Endodermal cell (in vitro differentiated cells): ENCODE data around the gene C17orf114.

Experiments used
- DNase-seq: peaks from one replicate; pipeline ENCODE4 v3.0.0-alpha.2; 2017
- H3K27ac ChIP-seq: 2 replicates; pipeline ENCODE4 v1.5.1; 2013; ENCODE audit warnings: mild to moderate bottlenecking, low read depth, low read length, moderate library complexity
- H3K27me3 ChIP-seq: 2 replicates; pipeline ENCODE4 v1.6.1; 2013; ENCODE audit warnings: mild to moderate bottlenecking, low read length, moderate library complexity; ENCODE audit not compliant: insufficient read depth, control insufficient read depth, poor library complexity, severe bottlenecking
- H3K36me3 ChIP-seq: 2 replicates; pipeline ENCODE4 v1.7.0; 2013; ENCODE audit warnings: mild to moderate bottlenecking, low read length, moderate library complexity; ENCODE audit not compliant: control insufficient read depth, insufficient read depth
- H3K4me1 ChIP-seq: one replicate; pipeline ENCODE4 v1.7.0; 2013; ENCODE audit warnings: low read length; ENCODE audit not compliant: control insufficient read depth, insufficient read depth
- H3K4me3 ChIP-seq: 2 replicates; pipeline ENCODE4 v1.5.1; 2013; ENCODE audit warnings: mild to moderate bottlenecking, low read length, moderate library complexity
- H3K9ac ChIP-seq: 2 replicates; pipeline ENCODE4 v1.6.1; 2013; ENCODE audit warnings: mild to moderate bottlenecking, low read length, moderate library complexity; ENCODE audit not compliant: poor library complexity, severe bottlenecking; ENCODE audit errors: extremely low read depth
- H3K9me3 ChIP-seq: 2 replicates; pipeline ENCODE4 v1.6.1; 2013; ENCODE audit warnings: mild to moderate bottlenecking, low read length, moderate library complexity; ENCODE audit not compliant: control insufficient read depth
- H3K27ac Mint-ChIP-seq: 2 replicates; pipeline ENCODE4 v1.8.0; 2020; ENCODE audit warnings: mixed read lengths
- H3K27me3 Mint-ChIP-seq: 2 replicates; pipeline ENCODE4 v1.8.0; 2021; ENCODE audit warnings: mild to moderate bottlenecking, mixed read lengths; ENCODE audit not compliant: insufficient read depth
- H3K36me3 Mint-ChIP-seq: 2 replicates; pipeline ENCODE4 v1.8.0; 2020; ENCODE audit warnings: low read depth, mixed read lengths
- H3K4me1 Mint-ChIP-seq: 2 replicates; pipeline ENCODE4 v1.8.0; 2020; ENCODE audit warnings: mixed read lengths
- H3K4me3 Mint-ChIP-seq: 2 replicates; pipeline ENCODE4 v1.8.0; 2020; ENCODE audit warnings: mild to moderate bottlenecking, moderate library complexity, mixed read lengths
- H3K9me3 Mint-ChIP-seq: 2 replicates; pipeline ENCODE4 v1.8.0; 2020; ENCODE audit warnings: mild to moderate bottlenecking, mixed read lengths
- WGBS, 2 experiments: methylation state at CpG; one replicate each; pipeline versions ENCODE4 v1.1.5 to v1.1.7; 2013; ENCODE audit warnings: missing lambda C conversion rate in 2 of 2, mixed read lengths in 1 of 2; ENCODE audit not compliant: insufficient coverage in 1 of 2, insufficient read length in 1 of 2; 5-methylcytosine and 5-hydroxymethylcytosine counted together
- TF ChIP-seq, protein P1 (sequence below): fragments of 200-600 bp; sonication (generic); conservative IDR thresholded peaks from 2 replicates; pipeline ENCODE4 v1.5.0; 2021; ENCODE audit warnings: antibody characterized with exemption, mild to moderate bottlenecking

The C17orf114 gene

DNA sequence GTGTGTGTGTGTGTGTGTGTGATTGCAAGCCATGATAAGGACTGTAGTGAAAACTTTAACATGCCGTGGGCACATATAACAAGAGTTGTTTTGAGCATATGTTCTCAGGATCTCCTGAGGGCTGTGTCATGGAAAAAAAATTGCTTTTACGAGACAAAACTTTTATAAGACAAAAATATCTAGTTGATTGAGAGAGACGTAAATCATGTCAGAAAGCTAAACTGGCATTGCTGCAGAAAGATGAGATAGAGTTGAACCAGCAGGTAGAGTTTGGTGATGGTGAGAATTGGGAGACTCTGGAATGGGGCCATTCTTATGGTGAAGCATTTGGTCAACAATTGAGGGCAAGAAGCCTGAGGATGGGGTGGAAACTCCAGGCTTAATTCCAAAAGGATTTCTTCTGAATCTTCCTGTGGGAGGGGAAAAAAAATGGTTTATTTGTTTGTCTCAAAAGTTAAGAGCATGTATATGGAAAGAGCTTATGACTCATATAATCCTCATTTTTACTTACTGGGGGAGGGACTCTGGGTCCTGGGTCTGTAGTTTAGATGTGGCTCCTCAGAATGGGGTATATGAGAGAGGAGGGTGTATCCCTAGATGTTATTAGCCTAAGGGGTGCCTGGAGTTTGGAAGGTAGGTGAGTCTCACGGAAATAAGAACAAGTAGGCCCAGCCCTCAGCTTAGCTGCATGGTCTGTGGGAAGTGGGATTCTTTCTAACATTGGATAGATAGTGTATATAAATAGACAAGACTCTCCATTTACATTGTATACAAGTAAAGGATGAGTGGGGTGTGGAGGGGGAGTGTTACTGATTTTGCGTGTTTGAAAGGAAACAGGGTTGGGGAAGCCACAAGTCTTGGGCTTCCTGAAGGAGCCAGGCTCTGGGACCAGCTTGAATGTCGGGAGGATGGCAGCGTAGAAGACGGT is 38.1 kb upstream of the C17orf114 start:
- Histone ChIP-seq H3K9me3 (no peaks in the 10 kb centered on the region), H3K4me3 (no peak overlapping the region), H3K9ac (no peak overlapping the region), H3K4me1 (peaks cover 16% of the 10 kb centered on the region), H3K27me3 (no peaks in the 10 kb centered on the region), H3K36me3 (no peaks in the 10 kb centered on the region), H3K27ac (no peak overlapping the region)
- Mint-ChIP-seq H3K27me3 (no peaks in the 10 kb centered on the region), H3K4me3 (no peak overlapping the region), H3K9me3 (no peaks in the 10 kb centered on the region), H3K4me1 (peaks cover 37% of the 10 kb centered on the region), H3K27ac (no peak overlapping the region), H3K36me3 (peaks cover 3% of the 10 kb centered on the region)
- no peak for DNase-seq
- WGBS, 2 experiments, result 94 to 97% methylated on average over 6 to 8 of the region's 8 CpGs
- TF ChIP-seq, protein P1, sequence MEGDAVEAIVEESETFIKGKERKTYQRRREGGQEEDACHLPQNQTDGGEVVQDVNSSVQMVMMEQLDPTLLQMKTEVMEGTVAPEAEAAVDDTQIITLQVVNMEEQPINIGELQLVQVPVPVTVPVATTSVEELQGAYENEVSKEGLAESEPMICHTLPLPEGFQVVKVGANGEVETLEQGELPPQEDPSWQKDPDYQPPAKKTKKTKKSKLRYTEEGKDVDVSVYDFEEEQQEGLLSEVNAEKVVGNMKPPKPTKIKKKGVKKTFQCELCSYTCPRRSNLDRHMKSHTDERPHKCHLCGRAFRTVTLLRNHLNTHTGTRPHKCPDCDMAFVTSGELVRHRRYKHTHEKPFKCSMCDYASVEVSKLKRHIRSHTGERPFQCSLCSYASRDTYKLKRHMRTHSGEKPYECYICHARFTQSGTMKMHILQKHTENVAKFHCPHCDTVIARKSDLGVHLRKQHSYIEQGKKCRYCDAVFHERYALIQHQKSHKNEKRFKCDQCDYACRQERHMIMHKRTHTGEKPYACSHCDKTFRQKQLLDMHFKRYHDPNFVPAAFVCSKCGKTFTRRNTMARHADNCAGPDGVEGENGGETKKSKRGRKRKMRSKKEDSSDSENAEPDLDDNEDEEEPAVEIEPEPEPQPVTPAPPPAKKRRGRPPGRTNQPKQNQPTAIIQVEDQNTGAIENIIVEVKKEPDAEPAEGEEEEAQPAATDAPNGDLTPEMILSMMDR, result no peak

DNA sequence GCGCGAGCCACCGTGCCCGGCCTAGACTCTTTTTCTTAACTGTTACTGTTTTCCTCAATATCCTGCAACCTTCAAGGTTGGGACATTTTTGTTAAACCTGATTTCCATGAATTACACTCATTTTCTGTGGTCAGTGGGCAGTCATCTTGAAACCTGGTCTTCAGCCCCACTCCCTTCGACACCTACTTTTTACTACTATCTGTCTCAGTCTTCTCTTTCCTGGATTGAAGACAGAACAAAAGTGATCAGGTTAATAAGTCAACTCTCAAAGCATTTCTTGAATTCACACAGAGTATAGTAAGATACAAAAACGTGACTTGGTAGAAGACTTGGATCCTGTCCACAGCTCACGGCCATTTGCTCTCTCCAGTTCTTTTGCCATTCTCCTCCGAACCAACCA is 37.1 kb upstream of the C17orf114 start:
- Histone ChIP-seq H3K9ac (no peak overlapping the region), H3K9me3 (no peaks in the 10 kb centered on the region), H3K27ac (no peak overlapping the region), H3K36me3 (no peaks in the 10 kb centered on the region), H3K4me1 (peaks cover 16% of the 10 kb centered on the region), H3K27me3 (no peaks in the 10 kb centered on the region), H3K4me3 (no peak overlapping the region)
- DNase-seq, result no peak
- Mint-ChIP-seq H3K4me1 (peaks cover 46% of the 10 kb centered on the region), H3K27ac (no peak overlapping the region), H3K36me3 (peaks cover 3% of the 10 kb centered on the region), H3K27me3 (no peaks in the 10 kb centered on the region), H3K4me3 (no peak overlapping the region), H3K9me3 (no peaks in the 10 kb centered on the region)
- TF ChIP-seq, protein P1, result no peak
- WGBS, 2 experiments, result 96 to 97% methylated on average over 6 to 8 of the region's 8 CpGs

DNA sequence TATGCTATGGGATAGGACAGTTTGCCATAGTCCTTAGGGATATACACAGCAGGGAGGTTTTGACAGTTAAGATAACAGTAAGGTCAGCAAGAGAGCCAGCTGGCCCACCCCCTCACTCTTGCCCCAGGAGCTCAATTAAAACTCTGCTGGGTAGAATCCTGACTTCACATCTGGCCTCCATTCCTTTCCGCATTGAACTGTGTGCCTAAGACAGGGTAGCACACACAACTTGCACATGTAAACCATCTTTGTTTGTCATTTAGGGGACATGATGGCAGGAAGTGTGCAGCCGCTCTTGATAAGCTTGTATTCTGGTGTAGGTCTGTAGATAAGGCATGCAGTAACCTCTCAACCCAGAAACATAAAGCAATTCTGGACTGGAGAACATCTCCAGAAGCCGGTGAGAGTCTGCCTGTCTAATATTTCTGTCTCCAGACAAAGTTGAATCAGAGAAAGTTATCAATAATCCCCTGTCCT is 36.2 kb upstream of the C17orf114 start:
- Histone ChIP-seq H3K27ac (no peak overlapping the region), H3K4me3 (no peak overlapping the region), H3K4me1 (peaks cover 16% of the 10 kb centered on the region), H3K36me3 (no peaks in the 10 kb centered on the region), H3K9me3 (no peaks in the 10 kb centered on the region), H3K9ac (no peak overlapping the region), H3K27me3 (no peaks in the 10 kb centered on the region)
- H3K4me3 Mint-ChIP-seq, result no peak overlapping the region
- peaks cover 3% of the 10 kb centered on the region for H3K36me3 Mint-ChIP-seq
- H3K27me3 Mint-ChIP-seq, result no peaks in the 10 kb centered on the region
- no peaks in the 10 kb centered on the region for H3K9me3 Mint-ChIP-seq
- H3K27ac Mint-ChIP-seq, result no peak overlapping the region
- WGBS, 2 experiments, result 81 to 100% methylated on average over 1 to 3 of the region's 3 CpGs
- DNase-seq, result no peak
- TF ChIP-seq, protein P1, result no peak
- H3K4me1 Mint-ChIP-seq, result peaks cover 51% of the 10 kb centered on the region
